T-helper 2 cell treated with Interferon-gamma antibody and Interleukin-4, amounts not matched to agents 5 μg/mL and 100 μg/mL, for 36 hours (primary cell): Measurements from ENCODE around the gene NTRK1.
A peak's percentile ranks its signal among the peaks of the same experiment; 100 is the strongest.

Experiments
- DNase-seq: peaks from one replicate; pipeline ENCODE4 v3.0.0; 2021; ENCODE audit warnings: low spot score
- H3K27ac Mint-ChIP-seq: one replicate; pipeline ENCODE4 v1.8.0; 2021; ENCODE audit warnings: mild to moderate bottlenecking, mixed read lengths
- H3K27me3 Mint-ChIP-seq: one replicate; pipeline ENCODE4 v1.8.0; 2021; ENCODE audit warnings: low read depth, mixed read lengths
- H3K36me3 Mint-ChIP-seq: one replicate; pipeline ENCODE4 v1.8.0; 2021; ENCODE audit warnings: low read depth, mixed read lengths
- H3K4me1 Mint-ChIP-seq: one replicate; pipeline ENCODE4 v1.8.0; 2021; ENCODE audit warnings: low read depth, mixed read lengths
- H3K4me3 Mint-ChIP-seq: one replicate; pipeline ENCODE4 v1.8.0; 2022; ENCODE audit warnings: mild to moderate bottlenecking, moderate library complexity, mixed read lengths
- H3K9me3 Mint-ChIP-seq: one replicate; pipeline ENCODE4 v1.8.0; 2021; ENCODE audit warnings: mixed read lengths

The NTRK1 gene

GRCh38 chr1:156860628-156861423 is at the start of gene NTRK1:
Gene NTRK1 (plus strand): TSS chr1:156860865. CDS start chr1:156860935, 70 bp downstream.
- DNase-seq: peak; percentile 75
- Mint-ChIP-seq H3K27me3 (peaks cover 42% of the 10 kb centered on the region), H3K27ac (peak within 1 kb of the TSS; percentile 28), H3K36me3 (no peaks in the 10 kb centered on the region), H3K4me3 (peak within 1 kb of the TSS; percentile 86), H3K9me3 (no peaks in the 10 kb centered on the region), H3K4me1 (peaks cover 55% of the 10 kb centered on the region)

- no peaks in the 10 kb centered on the region for H3K27me3 Mint-ChIP-seq
- no peak for DNase-seq
- H3K36me3 Mint-ChIP-seq: peaks cover 66% of the 10 kb centered on the region
- peak overlapping the region; percentile 100 for H3K27ac Mint-ChIP-seq
- H3K9me3 Mint-ChIP-seq: no peaks in the 10 kb centered on the region
- H3K4me3 Mint-ChIP-seq: no peak overlapping the region
- peaks cover 64% of the 10 kb centered on the region for H3K4me1 Mint-ChIP-seq
Measured at GRCh38 chr1:156811168-156811567, 49.5 kb upstream of the NTRK1 start.

- Mint-ChIP-seq H3K36me3 (peaks cover 59% of the 10 kb centered on the region), H3K4me3 (peak overlapping the region; percentile 93), H3K27ac (peak overlapping the region; percentile 100), H3K4me1 (peaks cover 64% of the 10 kb centered on the region), H3K27me3 (no peaks in the 10 kb centered on the region), H3K9me3 (no peaks in the 10 kb centered on the region)
- no peak for DNase-seq
Measured at GRCh38 chr1:156812293-156812990, 48.2 kb upstream of the NTRK1 start.

- H3K27ac Mint-ChIP-seq: peak overlapping the region; percentile 100
- peaks cover 59% of the 10 kb centered on the region for H3K4me1 Mint-ChIP-seq
- peak overlapping the region; percentile 93 for H3K4me3 Mint-ChIP-seq
- peaks cover 50% of the 10 kb centered on the region for H3K36me3 Mint-ChIP-seq
- H3K27me3 Mint-ChIP-seq: no peaks in the 10 kb centered on the region
- no peak for DNase-seq
- H3K9me3 Mint-ChIP-seq: no peaks in the 10 kb centered on the region
Measured at GRCh38 chr1:156813298-156813697, 47.4 kb upstream of the NTRK1 start.

GRCh38 chr1:156813750-156814570 is 46.7 kb upstream of the NTRK1 start:
- H3K9me3 Mint-ChIP-seq: no peaks in the 10 kb centered on the region
- H3K4me1 Mint-ChIP-seq: peaks cover 56% of the 10 kb centered on the region
- H3K4me3 Mint-ChIP-seq: peak overlapping the region; percentile 93
- DNase-seq: peak; percentile 65
- H3K27me3 Mint-ChIP-seq: no peaks in the 10 kb centered on the region
- H3K27ac Mint-ChIP-seq: peak overlapping the region; percentile 100
- peaks cover 48% of the 10 kb centered on the region for H3K36me3 Mint-ChIP-seq

GRCh38 chr1:156814571-156815260 is 45.9 kb upstream of the NTRK1 start:
- H3K27me3 Mint-ChIP-seq: no peaks in the 10 kb centered on the region

GRCh38 chr1:156815307-156815826 is 45.3 kb upstream of the NTRK1 start:
- Mint-ChIP-seq H3K4me1 (peaks cover 52% of the 10 kb centered on the region), H3K36me3 (peaks cover 42% of the 10 kb centered on the region)

More at GRCh38 chr1:156814571-156815260, 45.9 kb upstream of the NTRK1 start:
- Mint-ChIP-seq H3K9me3 (no peaks in the 10 kb centered on the region), H3K36me3 (peaks cover 43% of the 10 kb centered on the region), H3K4me3 (peak overlapping the region; percentile 93), H3K4me1 (peaks cover 51% of the 10 kb centered on the region), H3K27ac (peak overlapping the region; percentile 100)
- DNase-seq: peak; percentile 51

GRCh38 chr1:156815961-156816422 is 44.7 kb upstream of the NTRK1 start:
- no peaks in the 10 kb centered on the region for H3K27me3 Mint-ChIP-seq
- DNase-seq: no peak
- H3K36me3 Mint-ChIP-seq: peaks cover 40% of the 10 kb centered on the region
- H3K4me1 Mint-ChIP-seq: peaks cover 55% of the 10 kb centered on the region
- no peaks in the 10 kb centered on the region for H3K9me3 Mint-ChIP-seq
- H3K4me3 Mint-ChIP-seq: peak overlapping the region; percentile 93
- peak overlapping the region; percentile 100 for H3K27ac Mint-ChIP-seq

More at GRCh38 chr1:156815307-156815826, 45.3 kb upstream of the NTRK1 start:
- no peak for DNase-seq
- Mint-ChIP-seq H3K9me3 (no peaks in the 10 kb centered on the region), H3K4me3 (peak overlapping the region; percentile 93), H3K27me3 (no peaks in the 10 kb centered on the region), H3K27ac (peak overlapping the region; percentile 100)

- Mint-ChIP-seq H3K4me3 (peak within 1 kb of the TSS; percentile 93), H3K9me3 (no peaks in the 10 kb centered on the region), H3K4me1 (peaks cover 55% of the 10 kb centered on the region), H3K27ac (peak within 1 kb of the TSS; percentile 100), H3K27me3 (no peaks in the 10 kb centered on the region), H3K36me3 (peaks cover 32% of the 10 kb centered on the region)
- DNase-seq: peak; percentile 96
Measured at GRCh38 chr1:156816561-156817328, 43.9 kb upstream of the NTRK1 start, which contains the start of gene SH2D2A. Gene SH2D2A (minus strand): TSS chr1:156816848. CDS start chr1:156816708, 140 bp downstream.

GRCh38 chr1:156821801-156822200 is 38.9 kb upstream of the NTRK1 start:
- Mint-ChIP-seq H3K27me3 (no peaks in the 10 kb centered on the region), H3K9me3 (no peaks in the 10 kb centered on the region), H3K4me1 (peaks cover 28% of the 10 kb centered on the region), H3K4me3 (no peak overlapping the region), H3K36me3 (no peaks in the 10 kb centered on the region), H3K27ac (no peak overlapping the region)
- peak; percentile 79 for DNase-seq

- Mint-ChIP-seq H3K9me3 (no peaks in the 10 kb centered on the region), H3K4me1 (peaks cover 24% of the 10 kb centered on the region), H3K27me3 (no peaks in the 10 kb centered on the region), H3K27ac (no peak overlapping the region), H3K4me3 (no peak overlapping the region), H3K36me3 (no peaks in the 10 kb centered on the region)
- DNase-seq: no peak
Measured at GRCh38 chr1:156822680-156823079, 38.0 kb upstream of the NTRK1 start.

GRCh38 chr1:156823210-156823790 is 37.4 kb upstream of the NTRK1 start:
- Mint-ChIP-seq H3K27me3 (no peaks in the 10 kb centered on the region), H3K36me3 (no peaks in the 10 kb centered on the region), H3K4me1 (peaks cover 21% of the 10 kb centered on the region), H3K4me3 (no peak overlapping the region), H3K9me3 (no peaks in the 10 kb centered on the region), H3K27ac (no peak overlapping the region)
- DNase-seq: no peak
